GM10847 (cell line): Measurements from ENCODE around the gene MTURN.

Experiments used
- POLR2A ChIP-seq: IDR thresholded peaks from 2 replicates; pipeline ENCODE4 v1.6.1; 2011; ENCODE audit not compliant: insufficient read length; ENCODE audit errors: extremely low read depth

MTURN gene

GRCh38 chr7:30181736-30182522 is 47.1 kb downstream of the MTURN start:
- TF ChIP-seq POLR2A, result no peak

GRCh38 chr7:30182814-30183213 is 48.0 kb downstream of the MTURN start:
- no peak for TF ChIP-seq POLR2A

GRCh38 chr7:30183749-30184369 is 49.1 kb downstream of the MTURN start:
- TF ChIP-seq POLR2A, result no peak

- no peak for TF ChIP-seq POLR2A
Measured at GRCh38 chr7:30184791-30185487, 50.2 kb downstream of the MTURN start.

GRCh38 chr7:30185496-30185895 is 50.7 kb downstream of the MTURN start:
- no peak for TF ChIP-seq POLR2A

GRCh38 chr7:30186725-30187124 is 51.9 kb downstream of the MTURN start:
- TF ChIP-seq POLR2A, result no peak

GRCh38 chr7:30187513-30187912 is 52.7 kb downstream of the MTURN start:
- TF ChIP-seq POLR2A, result no peak

- TF ChIP-seq POLR2A, result no peak
Measured at GRCh38 chr7:30188811-30189210, 54.0 kb downstream of the MTURN start.

- no peak for TF ChIP-seq POLR2A
Measured at GRCh38 chr7:30191809-30192208, 57.0 kb downstream of the MTURN start.

- no peak for TF ChIP-seq POLR2A
Measured at GRCh38 chr7:30193336-30193943, 58.7 kb downstream of the MTURN start.

- no peak for TF ChIP-seq POLR2A
Measured at GRCh38 chr7:30196408-30196807, 61.6 kb downstream of the MTURN start.

GRCh38 chr7:30197438-30197837 is 62.7 kb downstream of the MTURN start:
- TF ChIP-seq POLR2A, result no peak

- TF ChIP-seq POLR2A, result no peak
Measured at GRCh38 chr7:30199271-30199670, 64.5 kb downstream of the MTURN start.

GRCh38 chr7:30200591-30200990 is 65.8 kb downstream of the MTURN start:
- TF ChIP-seq POLR2A, result no peak

GRCh38 chr7:30201161-30201666 is 66.4 kb downstream of the MTURN start:
- no peak for TF ChIP-seq POLR2A
